HUES64 (cell line): ENCODE data around the gene TMEM100.

Source experiments
- H3K27ac ChIP-seq: 2 replicates; pipeline ENCODE4 v1.7.0; 2013; ENCODE audit warnings: low read depth, low read length, inconsistent platforms
- H3K27me3 ChIP-seq: 2 replicates; pipeline ENCODE4 v1.6.1; 2013; ENCODE audit warnings: mild to moderate bottlenecking, low read length; ENCODE audit not compliant: insufficient read depth
- H3K36me3 ChIP-seq: 2 replicates; pipeline ENCODE4 v1.6.1; 2013; ENCODE audit warnings: mild to moderate bottlenecking, low read length; ENCODE audit not compliant: insufficient read depth
- H3K4me1 ChIP-seq: 2 replicates; pipeline ENCODE4 v1.6.1; 2013; ENCODE audit warnings: mild to moderate bottlenecking, low read length, moderate library complexity; ENCODE audit not compliant: insufficient read depth
- H3K4me3 ChIP-seq: 2 replicates; pipeline ENCODE4 v1.5.1; 2013; ENCODE audit warnings: mild to moderate bottlenecking, low read length, moderate library complexity
- H3K9ac ChIP-seq: 2 replicates; pipeline ENCODE4 v1.6.1; 2013; ENCODE audit warnings: mild to moderate bottlenecking, low read depth, low read length
- H3K9me3 ChIP-seq: 2 replicates; pipeline ENCODE4 v1.6.1; 2013; ENCODE audit warnings: low read depth, low read length; ENCODE audit not compliant: insufficient read depth
- WGBS: fragments of 150-250, 120-280 bp; methylation state at CpG from one replicate; pipeline ENCODE4 v1.1.7; 2013; ENCODE audit warnings: missing lambda C conversion rate; 5-methylcytosine and 5-hydroxymethylcytosine counted together

The TMEM100 gene

DNA sequence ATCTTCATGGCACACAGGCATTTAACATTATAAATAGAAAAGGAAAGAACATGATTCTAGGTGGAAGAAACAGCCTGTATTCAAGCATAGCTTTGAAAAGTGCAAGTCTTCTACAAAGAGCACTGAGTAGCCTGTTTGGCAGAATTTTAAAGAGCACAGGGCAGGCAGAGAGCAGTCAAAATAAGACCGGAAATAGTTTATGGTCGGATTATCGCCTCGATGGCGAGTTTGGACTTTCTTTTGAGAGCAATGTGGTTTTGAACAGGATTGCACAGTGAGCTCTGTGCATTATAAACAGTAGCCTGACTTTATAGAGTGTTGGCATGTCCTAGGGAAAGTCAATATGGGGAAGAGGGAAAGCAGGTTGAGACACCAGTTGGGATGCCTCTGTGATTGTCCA is 6.2 kb upstream of the TMEM100 start:
- Histone ChIP-seq H3K9me3 (no peaks in the 10 kb centered on the region), H3K9ac (no peak overlapping the region), H3K27ac (no peak overlapping the region), H3K4me3 (no peak overlapping the region), H3K27me3 (no peaks in the 10 kb centered on the region), H3K36me3 (no peaks in the 10 kb centered on the region), H3K4me1 (peaks cover 37% of the 10 kb centered on the region)
- WGBS = 96% methylated on average over 5 of the region's 5 CpGs

DNA sequence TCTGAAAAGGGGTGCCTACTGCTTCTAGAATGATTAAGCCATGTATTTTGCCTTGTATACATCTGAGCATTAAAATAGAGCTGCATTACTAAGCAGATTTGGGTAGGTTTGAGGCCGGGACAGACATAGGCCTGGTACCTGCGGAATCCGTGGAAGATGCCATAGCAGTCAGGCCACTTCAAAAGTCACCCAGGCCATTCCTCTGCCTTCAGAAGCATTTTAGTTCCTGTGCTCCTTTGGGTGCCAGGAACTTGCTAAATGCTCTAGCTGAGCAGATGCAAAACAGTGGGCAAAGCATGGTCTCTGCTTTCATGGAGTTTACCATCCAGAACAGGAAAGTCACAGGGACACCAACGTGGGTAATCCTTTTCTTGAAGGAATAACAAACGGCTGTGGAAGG is 5.7 kb upstream of the TMEM100 start:
- H3K36me3 ChIP-seq = no peaks in the 10 kb centered on the region
- no peaks in the 10 kb centered on the region for H3K27me3 ChIP-seq
- peaks cover 35% of the 10 kb centered on the region for H3K4me1 ChIP-seq
- H3K9me3 ChIP-seq = no peaks in the 10 kb centered on the region
- no peak overlapping the region for H3K27ac ChIP-seq
- no peak overlapping the region for H3K4me3 ChIP-seq
- WGBS = 80% methylated on average over 5 of the region's 5 CpGs
- H3K9ac ChIP-seq = no peak overlapping the region

DNA sequence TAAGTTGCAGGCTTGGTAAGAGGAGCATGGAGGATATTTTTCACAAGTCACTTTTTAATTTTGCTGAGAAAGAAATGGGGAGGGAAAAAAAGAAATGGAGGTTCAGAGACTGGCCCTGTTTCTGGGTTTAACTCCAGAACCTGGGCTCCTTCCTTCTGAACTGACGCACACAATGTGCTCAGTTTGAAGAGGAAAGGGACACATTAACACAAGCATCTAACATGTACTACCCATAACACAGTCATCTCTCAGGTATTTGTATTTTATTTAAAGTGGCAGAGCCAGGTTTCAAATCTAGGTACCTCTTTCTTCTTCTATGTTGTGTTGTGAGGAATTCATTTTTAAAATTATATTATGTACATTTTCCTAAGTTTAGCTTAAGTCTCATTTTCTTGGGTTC is 5.3 kb upstream of the TMEM100 start:
- Histone ChIP-seq H3K4me1 (peaks cover 38% of the 10 kb centered on the region), H3K4me3 (no peak overlapping the region), H3K27ac (no peak overlapping the region), H3K9ac (no peak overlapping the region), H3K36me3 (no peaks in the 10 kb centered on the region), H3K9me3 (no peaks in the 10 kb centered on the region), H3K27me3 (no peaks in the 10 kb centered on the region)
- no CpG with 5 or more reads among the region's 1 CpG for WGBS

DNA sequence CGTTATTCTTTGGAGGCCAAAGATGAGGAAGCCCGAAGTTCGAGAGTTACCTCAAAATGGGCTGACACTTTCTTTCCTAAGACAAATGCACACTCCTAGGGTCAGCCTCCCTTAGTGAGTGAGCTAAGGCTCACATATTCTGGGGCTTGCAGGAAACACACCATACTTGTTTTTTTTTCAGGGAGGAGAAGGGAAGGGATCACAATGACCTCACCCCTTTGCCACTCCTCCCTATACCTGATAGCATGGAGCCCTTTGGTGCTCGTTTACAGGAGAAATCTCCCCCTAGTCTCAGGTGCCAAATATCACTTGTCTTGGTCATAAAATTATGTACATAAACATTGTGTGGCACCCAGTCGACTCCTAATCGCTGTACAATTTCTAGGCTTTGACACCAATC is 4.6 kb upstream of the TMEM100 start:
- H3K27ac ChIP-seq = no peak overlapping the region
- no peaks in the 10 kb centered on the region for H3K36me3 ChIP-seq
- H3K4me1 ChIP-seq = peaks cover 40% of the 10 kb centered on the region
- H3K4me3 ChIP-seq = no peak overlapping the region
- 90% methylated on average over 6 of the region's 6 CpGs for WGBS
- no peaks in the 10 kb centered on the region for H3K27me3 ChIP-seq
- no peaks in the 10 kb centered on the region for H3K9me3 ChIP-seq
- no peak overlapping the region for H3K9ac ChIP-seq

- H3K4me3 ChIP-seq = no peak overlapping the region
- H3K27ac ChIP-seq = no peak overlapping the region
- no peaks in the 10 kb centered on the region for H3K27me3 ChIP-seq
- no peaks in the 10 kb centered on the region for H3K36me3 ChIP-seq
- peaks cover 36% of the 10 kb centered on the region for H3K4me1 ChIP-seq
- H3K9me3 ChIP-seq = no peaks in the 10 kb centered on the region
- WGBS = 82% methylated on average over 2 of the region's 2 CpGs
- no peak overlapping the region for H3K9ac ChIP-seq
Measured at GRCh38 chr17:55726440-55726839, 3.8 kb upstream of the TMEM100 start.

DNA sequence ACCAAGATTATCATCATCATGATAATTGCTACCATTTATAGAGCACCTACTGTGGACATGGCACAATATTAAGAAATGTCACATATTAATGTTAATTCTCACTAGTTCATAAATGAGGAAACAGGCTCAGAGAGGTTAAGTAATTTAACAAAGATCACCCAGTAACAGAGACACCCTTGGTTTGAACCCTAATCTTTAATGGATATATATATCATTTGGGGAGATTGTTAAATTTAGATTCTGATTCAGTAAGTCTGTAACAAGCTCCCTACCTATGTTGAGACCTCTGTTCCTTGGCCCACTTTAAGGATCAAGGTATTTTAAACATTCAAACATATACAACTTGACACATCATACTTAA is 804 bp upstream of the TMEM100 start:
- Histone ChIP-seq H3K27ac (no peak overlapping the region), H3K4me3 (no peak overlapping the region), H3K9me3 (no peaks in the 10 kb centered on the region), H3K27me3 (no peaks in the 10 kb centered on the region), H3K4me1 (peaks cover 37% of the 10 kb centered on the region), H3K9ac (no peak overlapping the region), H3K36me3 (no peaks in the 10 kb centered on the region)

DNA sequence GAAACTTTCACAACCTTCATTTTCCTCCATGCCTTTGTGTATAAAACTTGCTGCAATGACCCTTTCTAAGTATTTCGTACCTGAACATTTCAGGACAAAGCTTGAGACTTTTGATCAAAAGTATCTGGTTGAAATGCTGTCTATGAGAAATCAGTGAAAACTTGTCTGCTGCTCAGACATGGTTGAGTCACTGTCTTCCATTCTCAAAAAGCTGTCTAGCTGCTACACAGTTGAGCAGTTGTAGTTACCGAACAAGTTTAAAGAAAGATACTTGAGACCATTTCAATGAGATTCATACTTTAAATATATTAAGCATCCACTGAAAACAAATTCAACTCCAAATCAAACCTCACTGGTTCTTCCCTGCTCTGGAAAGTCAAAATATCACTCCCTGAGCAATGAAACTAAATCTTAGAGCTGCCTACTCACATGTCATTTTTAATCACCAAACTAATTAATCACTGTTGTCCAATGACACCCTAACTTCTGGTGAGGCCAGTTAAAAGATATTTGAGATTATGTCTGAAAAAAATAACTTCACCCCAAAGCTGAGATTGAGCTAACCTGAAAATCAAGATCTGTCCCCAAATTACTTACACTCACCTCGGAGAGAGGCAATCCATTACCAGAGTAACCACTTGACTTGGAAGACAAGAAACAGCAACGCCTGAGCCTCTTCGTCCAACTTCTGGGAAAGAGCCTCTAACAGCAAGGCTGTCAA is 488 bp downstream of the TMEM100 start:
- H3K9me3 ChIP-seq = no peaks in the 10 kb centered on the region
- H3K36me3 ChIP-seq = no peaks in the 10 kb centered on the region
- H3K27me3 ChIP-seq = no peaks in the 10 kb centered on the region
- no peak overlapping the region for H3K27ac ChIP-seq
- 0 out of 2 replicates have a peak overlapping the region, but pooled peaks have one; percentile 7 for H3K9ac ChIP-seq
- 66% methylated on average over 5 of the region's 5 CpGs for WGBS
- peaks cover 40% of the 10 kb centered on the region for H3K4me1 ChIP-seq
- peak overlapping the region; percentile 40 for H3K4me3 ChIP-seq

GRCh38 chr17:55720919-55721836 is 1.5 kb downstream of the TMEM100 start:
- Histone ChIP-seq H3K27me3 (no peaks in the 10 kb centered on the region), H3K9me3 (no peaks in the 10 kb centered on the region), H3K36me3 (no peaks in the 10 kb centered on the region), H3K27ac (no peak overlapping the region), H3K9ac (no peak overlapping the region), H3K4me1 (peaks cover 40% of the 10 kb centered on the region), H3K4me3 (no peak overlapping the region)
- 92% methylated on average over 6 of the region's 6 CpGs for WGBS

- no peak overlapping the region for H3K9ac ChIP-seq
- H3K4me3 ChIP-seq = no peak overlapping the region
- no peaks in the 10 kb centered on the region for H3K36me3 ChIP-seq
- no peaks in the 10 kb centered on the region for H3K9me3 ChIP-seq
- H3K27ac ChIP-seq = no peak overlapping the region
- no peaks in the 10 kb centered on the region for H3K27me3 ChIP-seq
- WGBS = 61% methylated on average over 10 of the region's 11 CpGs
- peaks cover 23% of the 10 kb centered on the region for H3K4me1 ChIP-seq
Measured at GRCh38 chr17:55717898-55718735, 4.5 kb downstream of the TMEM100 start.

GRCh38 chr17:55717432-55717831 is 5.2 kb downstream of the TMEM100 start:
- H3K4me3 ChIP-seq = no peak overlapping the region
- no peaks in the 10 kb centered on the region for H3K36me3 ChIP-seq
- H3K27me3 ChIP-seq = no peaks in the 10 kb centered on the region
- 88% methylated on average over 1 of the region's 4 CpGs for WGBS
- no peak overlapping the region for H3K27ac ChIP-seq
- peaks cover 17% of the 10 kb centered on the region for H3K4me1 ChIP-seq
- no peaks in the 10 kb centered on the region for H3K9me3 ChIP-seq
- no peak overlapping the region for H3K9ac ChIP-seq
